Pericardium fibroblast (primary cell): ENCODE results near the gene FADS2. TPM values are rescaled to one million over a fixed set of nuclear protein-coding genes. Genes with fewer than 3 reads are reported as not detected.

Source experiments
- total RNA-seq: library from RNA; depleted of rRNA; stranded (reverse); fragments of >200 nt; gene quantifications from 2 replicates; pipeline ENCODE4 v1.2.3, GENCODE V29; 2015

FADS2 gene
- total RNA-seq: 359 and 649 TPM in 2 replicates

GRCh38 chr11:61827571-61828378 is at the start of gene FADS2:
Gene FADS2 (plus strand): TSS chr11:61828300. CDS start chr11:61828391, 91 bp downstream.

DNA sequence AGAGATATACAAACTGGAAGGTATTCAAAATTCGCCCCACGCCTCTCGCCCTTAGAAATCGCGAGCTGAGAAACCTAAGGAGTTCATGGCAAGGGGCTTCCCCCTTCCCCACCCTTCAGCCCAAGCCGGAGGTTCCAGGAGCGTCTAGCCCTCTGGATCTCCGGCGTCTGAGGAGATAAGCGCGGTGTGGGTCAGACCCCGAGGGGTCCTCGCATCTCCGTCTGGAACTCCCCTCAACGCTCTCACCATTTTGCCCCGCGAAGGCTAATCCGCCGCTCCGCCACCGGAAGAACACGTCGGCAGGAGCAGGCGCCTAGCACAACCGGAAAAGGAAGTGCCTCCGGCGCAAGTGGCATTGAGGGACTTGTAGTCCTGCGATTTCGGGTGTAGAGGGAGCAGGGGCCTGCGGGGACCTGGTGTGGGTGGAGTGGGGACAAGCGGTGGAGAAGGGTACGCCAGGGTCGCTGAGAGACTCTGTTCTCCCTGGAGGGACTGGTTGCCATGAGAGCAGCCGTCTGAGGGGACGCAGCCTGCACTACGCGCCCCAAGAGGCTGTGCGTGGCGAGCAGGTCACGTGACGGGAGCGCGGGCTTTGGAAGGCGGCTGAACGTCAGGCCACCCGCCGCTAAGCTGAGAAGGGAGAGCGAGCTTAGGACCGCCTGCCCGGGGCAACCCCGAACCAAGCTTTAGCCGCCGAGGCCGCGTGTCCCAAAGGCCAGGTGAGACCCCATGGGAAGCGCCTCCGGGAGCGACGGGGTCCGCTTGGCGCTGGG is 35.6 kb upstream of the FADS2 start, which contains the start of the genes FEN1 and TMEM258:
Gene FEN1, plus strand, starts transcription at position 602 of the 773 bp plus-strand sequence. CDS start 2,451 bp downstream, outside the sequence.
Gene TMEM258, minus strand, starts transcription at position 290 of the 773 bp plus-strand sequence. Its CDS starts 41 bp downstream, at position 249.

DNA sequence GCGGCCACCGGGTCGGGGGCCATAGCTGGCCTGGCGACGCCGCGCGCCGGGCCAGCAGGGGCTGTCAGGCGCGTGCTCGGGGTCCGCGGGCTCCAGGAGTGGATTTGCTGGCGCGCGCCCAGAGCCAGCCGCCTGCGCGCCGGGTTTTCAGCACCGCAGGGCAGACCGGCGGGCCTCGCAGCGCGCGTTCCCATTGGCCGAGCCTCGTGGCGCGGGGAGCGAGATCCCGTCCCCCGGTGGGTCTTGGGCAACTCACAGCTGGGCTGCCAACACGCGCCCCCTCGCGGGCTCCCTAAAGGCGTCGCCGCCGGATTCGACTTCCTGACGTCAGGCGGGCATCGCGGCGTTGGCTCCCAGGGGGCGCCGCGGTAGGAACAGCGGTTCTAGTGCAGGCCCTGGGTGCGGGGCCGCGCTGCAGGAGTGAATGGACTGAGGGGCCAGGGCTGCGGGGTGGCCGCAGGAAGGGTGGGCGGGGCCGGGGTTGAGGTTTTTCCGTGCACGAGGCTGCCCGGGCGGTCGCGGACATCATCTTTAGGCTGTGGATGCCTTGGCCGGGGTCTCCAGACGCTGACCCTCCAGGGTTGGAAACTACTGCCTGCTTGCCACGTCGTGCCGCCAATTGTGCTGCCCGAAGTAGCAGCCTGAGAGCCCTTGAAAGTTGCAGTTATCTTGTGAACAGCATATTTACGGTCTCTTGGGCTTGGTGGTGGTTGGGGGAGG is 11.2 kb upstream of the FADS2 start, which contains the start of gene FADS1:
Gene FADS1, minus strand, starts transcription at position 268 of the 720 bp plus-strand sequence. Its CDS starts 74 bp downstream, at position 194.

GRCh38 chr11:61891331-61892084 is 63.4 kb downstream of the FADS2 start, which contains the start of gene FADS3:
Gene FADS3 (minus strand): TSS chr11:61891545. CDS start chr11:61891381, 164 bp downstream.

Other genes with a start within 250 kb of the FADS2 start
- gene SYT7, start 247.2 kb upstream of the FADS2 start, total RNA-seq: 0.47 and 2.6 TPM in 2 replicates
- gene DAGLA, start 147.9 kb upstream of the FADS2 start, total RNA-seq: 1.9 and 2.0 TPM in 2 replicates
- 3.8 and 25.6 TPM in 2 replicates for gene MYRF, start 75.7 kb upstream of the FADS2 start, total RNA-seq
- gene TMEM258, start 35.7 kb upstream of the FADS2 start, total RNA-seq: 66.1 and 82.9 TPM in 2 replicates
- gene FEN1, start 35.4 kb upstream of the FADS2 start, total RNA-seq: 7.5 and 8.2 TPM in 2 replicates
- 128 and 148 TPM in 2 replicates for gene FADS1, start 11.3 kb upstream of the FADS2 start, total RNA-seq
- gene FADS3, start 63.2 kb downstream of the FADS2 start, total RNA-seq: 127 and 137 TPM in 2 replicates
- 28.1 and 28.5 TPM in 2 replicates for gene RAB3IL1, start 89.3 kb downstream of the FADS2 start, total RNA-seq
- gene BEST1, start 122.1 kb downstream of the FADS2 start, total RNA-seq: 1.5 and 3.7 TPM in 2 replicates
- 1,171 and 2,524 TPM in 2 replicates for gene FTH1, start 139.3 kb downstream of the FADS2 start, total RNA-seq